Astrocyte (in vitro differentiated cells and primary cell): ENCODE results near the gene CD247.

Experiments used
- EZH2 ChIP-seq: IDR thresholded peaks from 2 replicates; pipeline ENCODE4 v1.6.1; 2012; ENCODE audit warnings: mild to moderate bottlenecking, low read length, inconsistent platforms; ENCODE audit not compliant: insufficient read depth
- TF ChIP-seq, protein P1 (sequence below): IDR thresholded peaks from 2 replicates; pipeline ENCODE4 v1.5.1; 2011; ENCODE audit warnings: low read depth, mild to moderate bottlenecking, inconsistent platforms, low read length, moderate library complexity; ENCODE audit not compliant: insufficient read depth

DNA sequence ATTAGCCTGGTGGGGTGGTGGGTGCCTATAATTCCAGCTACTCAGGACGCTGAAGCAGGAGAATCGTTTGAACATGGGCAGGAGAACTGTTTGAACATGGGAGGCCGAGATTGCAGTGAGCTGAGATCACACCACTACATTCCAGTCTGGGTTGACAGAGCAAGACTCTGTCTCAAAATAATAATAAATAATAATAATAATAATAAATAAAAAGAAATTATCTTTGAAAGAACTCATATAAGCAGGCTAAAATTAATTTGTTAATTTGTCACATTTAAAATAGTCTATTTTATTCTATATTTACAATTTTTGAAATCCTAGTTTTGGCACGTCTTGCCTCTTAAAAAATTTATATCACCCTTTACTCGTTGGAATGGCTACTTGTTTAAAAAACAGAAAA, 27.6 kb downstream of the CD247 start:
- TF ChIP-seq, protein P1, sequence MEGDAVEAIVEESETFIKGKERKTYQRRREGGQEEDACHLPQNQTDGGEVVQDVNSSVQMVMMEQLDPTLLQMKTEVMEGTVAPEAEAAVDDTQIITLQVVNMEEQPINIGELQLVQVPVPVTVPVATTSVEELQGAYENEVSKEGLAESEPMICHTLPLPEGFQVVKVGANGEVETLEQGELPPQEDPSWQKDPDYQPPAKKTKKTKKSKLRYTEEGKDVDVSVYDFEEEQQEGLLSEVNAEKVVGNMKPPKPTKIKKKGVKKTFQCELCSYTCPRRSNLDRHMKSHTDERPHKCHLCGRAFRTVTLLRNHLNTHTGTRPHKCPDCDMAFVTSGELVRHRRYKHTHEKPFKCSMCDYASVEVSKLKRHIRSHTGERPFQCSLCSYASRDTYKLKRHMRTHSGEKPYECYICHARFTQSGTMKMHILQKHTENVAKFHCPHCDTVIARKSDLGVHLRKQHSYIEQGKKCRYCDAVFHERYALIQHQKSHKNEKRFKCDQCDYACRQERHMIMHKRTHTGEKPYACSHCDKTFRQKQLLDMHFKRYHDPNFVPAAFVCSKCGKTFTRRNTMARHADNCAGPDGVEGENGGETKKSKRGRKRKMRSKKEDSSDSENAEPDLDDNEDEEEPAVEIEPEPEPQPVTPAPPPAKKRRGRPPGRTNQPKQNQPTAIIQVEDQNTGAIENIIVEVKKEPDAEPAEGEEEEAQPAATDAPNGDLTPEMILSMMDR: no peak
- TF ChIP-seq EZH2: no peak
